IPS-18a (cell line): Measurements from ENCODE around the gene DBN1.

Experiments used
- H3K27ac ChIP-seq: one replicate; pipeline ENCODE4 v1.5.1; 2013; ENCODE audit warnings: low read length
- H3K27me3 ChIP-seq: one replicate; pipeline ENCODE4 v1.6.1; 2013; ENCODE audit warnings: mild to moderate bottlenecking, low read length; ENCODE audit not compliant: control insufficient read depth, insufficient read depth
- H3K36me3 ChIP-seq: one replicate; pipeline ENCODE4 v1.6.1; 2013; ENCODE audit warnings: low read depth, low read length; ENCODE audit not compliant: control insufficient read depth
- H3K4me1 ChIP-seq: one replicate; pipeline ENCODE4 v1.6.1; 2013; ENCODE audit warnings: low read depth, low read length; ENCODE audit not compliant: control insufficient read depth
- H3K4me3 ChIP-seq: one replicate; pipeline ENCODE4 v1.5.1; 2013; ENCODE audit warnings: low read length
- H3K9ac ChIP-seq: one replicate; pipeline ENCODE4 v1.6.1; 2013; ENCODE audit warnings: mild to moderate bottlenecking, low read length, moderate library complexity
- H3K9me3 ChIP-seq: one replicate; pipeline ENCODE4 v1.6.1; 2013; ENCODE audit warnings: low read depth, low read length; ENCODE audit not compliant: control insufficient read depth

Gene DBN1

DNA sequence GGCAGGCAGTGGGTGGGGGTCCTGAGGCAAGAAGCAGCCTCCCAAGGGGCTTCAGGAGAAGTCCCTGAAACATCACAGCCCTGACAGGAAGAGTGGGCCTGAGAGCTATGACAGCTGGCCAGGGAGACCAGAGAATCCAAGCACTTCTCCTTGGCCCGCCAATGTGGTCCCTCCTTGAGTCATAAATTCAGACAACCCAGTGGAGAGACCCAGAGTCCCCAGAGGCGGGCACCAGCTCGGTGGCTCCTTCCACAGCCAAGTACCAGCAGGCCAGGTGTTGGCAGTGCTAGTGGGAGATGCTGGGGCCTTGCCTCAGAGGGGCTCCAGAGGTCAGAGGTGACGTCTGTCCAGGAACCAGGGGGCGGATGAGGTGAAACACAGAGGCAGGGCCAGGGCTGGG is 37.7 kb upstream of the DBN1 start:
- H3K4me3 ChIP-seq: no peak overlapping the region

DNA sequence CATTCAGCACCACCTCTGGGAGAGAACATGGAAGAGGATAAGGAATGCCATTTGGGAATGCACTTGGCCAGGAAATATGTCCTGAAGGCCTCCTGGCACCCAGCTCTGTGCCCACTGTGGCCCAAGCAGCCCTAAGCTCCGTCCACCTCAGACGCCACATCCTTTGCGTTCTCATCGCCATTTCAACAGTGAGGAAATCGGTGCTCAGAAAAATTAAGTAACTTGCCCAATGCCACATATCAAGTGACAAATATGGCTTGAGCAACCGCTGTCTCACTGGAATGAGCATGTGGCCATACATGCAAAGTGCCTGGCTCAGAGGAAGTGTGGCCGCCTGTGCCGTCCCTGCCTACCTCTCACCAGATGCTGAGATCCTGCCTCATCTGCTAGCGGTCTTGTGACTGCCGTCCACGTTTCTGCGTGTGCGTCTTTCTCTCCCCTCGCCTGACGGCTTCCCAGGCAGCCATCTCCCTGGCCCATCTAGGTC is 37.2 kb upstream of the DBN1 start:
- no peaks in the 10 kb centered on the region for H3K9me3 ChIP-seq
- peaks cover 54% of the 10 kb centered on the region for H3K36me3 ChIP-seq
- H3K9ac ChIP-seq: no peak overlapping the region
- H3K27ac ChIP-seq: no peak overlapping the region
- no peaks in the 10 kb centered on the region for H3K27me3 ChIP-seq
- H3K4me3 ChIP-seq: no peak overlapping the region
- no peaks in the 10 kb centered on the region for H3K4me1 ChIP-seq

More for the DNA sequence above, 37.7 kb upstream of the DBN1 start:
- Histone ChIP-seq H3K9ac (no peak overlapping the region), H3K36me3 (peaks cover 58% of the 10 kb centered on the region), H3K4me1 (peaks cover 4% of the 10 kb centered on the region), H3K9me3 (no peaks in the 10 kb centered on the region), H3K27ac (no peak overlapping the region), H3K27me3 (no peaks in the 10 kb centered on the region)

DNA sequence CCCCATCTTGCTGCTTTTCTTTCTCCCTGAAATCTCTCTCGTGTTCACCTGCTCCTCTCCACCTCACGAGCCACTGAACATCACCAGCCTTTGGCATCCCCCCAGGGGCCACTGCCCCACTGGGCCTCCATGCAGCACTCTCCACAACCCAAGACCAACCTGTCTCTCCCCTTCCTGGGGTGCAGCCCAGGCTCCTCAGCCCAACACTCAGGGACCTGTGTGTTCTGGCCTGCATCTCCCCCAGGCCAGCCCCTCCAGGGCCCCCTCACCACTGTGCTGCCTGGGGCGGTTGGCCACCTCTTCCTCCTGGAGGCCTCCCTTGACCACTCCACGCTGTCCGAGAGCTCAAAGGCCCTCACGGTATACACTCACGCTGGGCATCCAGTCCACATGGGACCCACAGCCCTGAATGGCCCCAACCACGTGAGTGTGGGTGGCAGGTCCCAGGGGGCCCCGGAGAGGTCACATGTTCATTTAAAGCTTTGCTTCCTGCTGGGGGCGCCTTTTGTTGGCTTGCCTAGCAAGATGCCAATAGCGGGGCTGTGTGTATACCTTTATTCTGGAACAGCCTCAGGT is 36.6 kb upstream of the DBN1 start:
- Histone ChIP-seq H3K36me3 (peaks cover 49% of the 10 kb centered on the region), H3K4me3 (no peak overlapping the region)

DNA sequence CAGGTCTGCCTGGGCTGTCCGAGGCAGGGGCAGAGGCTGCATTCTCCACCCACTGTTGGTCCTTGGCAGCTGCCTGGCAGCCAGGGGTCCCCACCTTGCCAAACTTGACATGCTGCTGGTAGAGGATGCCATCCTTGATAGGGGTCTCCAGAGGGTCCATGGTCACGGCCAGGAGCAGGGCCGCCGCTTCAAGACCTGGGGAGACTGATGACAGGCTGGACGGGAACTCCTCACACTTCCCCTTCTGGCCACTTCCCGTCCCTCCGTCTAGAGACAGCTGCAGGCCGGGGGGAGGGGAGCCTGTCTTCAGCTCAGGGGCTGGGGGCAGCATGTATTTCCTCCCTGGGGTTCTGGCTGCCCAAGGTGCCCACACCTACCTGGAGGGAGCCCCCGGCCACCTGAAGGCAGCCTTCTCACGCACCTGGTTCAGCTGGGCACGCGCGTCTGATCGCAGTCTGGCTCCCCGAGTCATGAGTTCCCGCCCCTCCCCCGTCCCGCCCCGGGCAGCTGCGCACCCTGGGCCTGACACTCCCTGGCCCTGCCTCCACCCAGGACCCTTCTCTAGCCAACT is 36.0 kb upstream of the DBN1 start, which contains the start of gene DOK3:
Gene DOK3 (minus strand): TSS at position 446 of the 571 bp plus-strand sequence. CDS start 286 bp downstream, at position 160.
- no peaks in the 10 kb centered on the region for H3K9me3 ChIP-seq
- no peak within 1 kb of the TSS for H3K4me3 ChIP-seq
- no peaks in the 10 kb centered on the region for H3K27me3 ChIP-seq
- H3K36me3 ChIP-seq: peaks cover 43% of the 10 kb centered on the region
- no peak within 1 kb of the TSS for H3K27ac ChIP-seq
- H3K4me1 ChIP-seq: no peaks in the 10 kb centered on the region
- H3K9ac ChIP-seq: no peak within 1 kb of the TSS

More for the DNA sequence above, 36.6 kb upstream of the DBN1 start:
- H3K27ac ChIP-seq: no peak overlapping the region
- no peak overlapping the region for H3K9ac ChIP-seq
- no peaks in the 10 kb centered on the region for H3K4me1 ChIP-seq
- no peaks in the 10 kb centered on the region for H3K9me3 ChIP-seq
- no peaks in the 10 kb centered on the region for H3K27me3 ChIP-seq

DNA sequence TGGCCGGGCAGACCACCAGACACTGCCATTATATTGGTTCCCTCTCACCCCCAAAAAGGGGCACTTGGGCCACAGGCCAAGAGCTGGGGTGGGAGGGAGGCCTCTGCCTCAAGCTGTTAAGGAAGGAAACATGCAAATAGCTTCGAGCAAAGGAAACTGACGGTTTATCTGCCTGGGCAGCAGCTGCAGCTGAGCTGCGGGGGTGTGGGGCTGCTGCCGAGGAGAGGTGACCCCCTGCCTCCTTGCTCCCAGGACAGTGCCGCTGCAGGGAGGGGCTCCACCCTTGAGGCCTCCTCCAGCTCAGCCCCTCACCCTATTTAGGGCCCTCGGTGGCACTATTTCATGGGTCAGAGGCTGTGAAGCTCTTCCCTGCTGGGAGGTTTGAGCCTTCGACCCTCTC is 35.4 kb upstream of the DBN1 start:
- H3K27me3 ChIP-seq: no peaks in the 10 kb centered on the region

DNA sequence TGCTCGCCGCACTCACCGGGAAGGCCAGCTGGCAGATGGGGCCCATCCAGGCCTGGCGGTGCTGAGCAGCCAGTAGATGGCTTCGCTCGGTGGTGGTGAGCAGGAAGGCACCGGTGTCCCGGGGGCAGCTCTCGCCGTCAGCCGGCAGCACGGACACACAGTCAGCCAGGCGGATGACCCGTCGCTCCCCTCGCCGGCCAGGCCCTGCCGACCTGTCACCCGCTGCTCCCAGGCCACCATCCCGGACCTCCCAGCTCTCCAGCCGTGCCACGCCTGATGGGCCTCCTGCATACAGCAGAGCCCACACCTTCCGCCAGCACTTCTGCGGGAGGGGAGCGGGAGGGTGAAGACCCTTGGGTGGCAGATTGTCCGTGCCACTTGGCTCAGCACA is 34.8 kb upstream of the DBN1 start:
- no peaks in the 10 kb centered on the region for H3K27me3 ChIP-seq
- no peaks in the 10 kb centered on the region for H3K4me1 ChIP-seq
- H3K27ac ChIP-seq: no peak overlapping the region
- H3K9ac ChIP-seq: no peak overlapping the region
- H3K4me3 ChIP-seq: no peak overlapping the region
- peaks cover 31% of the 10 kb centered on the region for H3K36me3 ChIP-seq
- no peaks in the 10 kb centered on the region for H3K9me3 ChIP-seq

More for the DNA sequence above, 35.4 kb upstream of the DBN1 start:
- H3K9me3 ChIP-seq: no peaks in the 10 kb centered on the region
- H3K36me3 ChIP-seq: peaks cover 37% of the 10 kb centered on the region
- H3K4me1 ChIP-seq: no peaks in the 10 kb centered on the region
- no peak overlapping the region for H3K9ac ChIP-seq
- H3K4me3 ChIP-seq: no peak overlapping the region
- no peak overlapping the region for H3K27ac ChIP-seq

DNA sequence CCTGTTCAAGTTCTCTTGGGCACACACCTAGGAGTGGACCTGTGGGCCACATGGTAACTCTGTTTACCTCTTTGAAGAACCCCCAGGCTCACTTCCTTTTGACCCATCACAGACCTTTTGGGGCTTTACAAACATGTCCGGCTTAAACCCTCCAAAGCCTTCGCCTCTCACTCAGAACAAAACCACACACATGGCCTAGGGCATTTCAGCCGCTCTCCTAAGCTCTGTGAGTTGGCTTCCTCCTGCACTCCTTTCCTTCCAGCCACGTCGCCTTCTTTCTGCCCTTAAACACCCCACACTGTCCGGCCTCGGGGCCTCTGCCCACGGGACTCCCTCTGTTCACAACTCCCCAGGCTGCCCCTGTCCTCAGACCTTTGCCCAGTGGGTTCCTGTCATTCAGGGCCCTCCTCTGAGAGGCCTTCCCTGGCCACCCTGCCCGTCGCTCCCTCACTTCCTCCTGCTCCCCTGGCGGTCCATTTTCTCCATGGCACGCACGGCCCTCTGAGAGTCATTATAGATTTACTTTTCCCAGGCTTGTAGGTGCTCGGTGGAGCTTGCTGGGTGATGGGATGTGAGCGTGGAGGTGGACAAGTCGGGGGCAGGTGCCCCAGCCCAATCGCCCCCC is 34.3 kb upstream of the DBN1 start:
- no peaks in the 10 kb centered on the region for H3K9me3 ChIP-seq
- no peak overlapping the region for H3K4me3 ChIP-seq
- no peak overlapping the region for H3K9ac ChIP-seq
- no peak overlapping the region for H3K27ac ChIP-seq
- H3K36me3 ChIP-seq: peaks cover 26% of the 10 kb centered on the region
- no peaks in the 10 kb centered on the region for H3K4me1 ChIP-seq
- no peaks in the 10 kb centered on the region for H3K27me3 ChIP-seq

DNA sequence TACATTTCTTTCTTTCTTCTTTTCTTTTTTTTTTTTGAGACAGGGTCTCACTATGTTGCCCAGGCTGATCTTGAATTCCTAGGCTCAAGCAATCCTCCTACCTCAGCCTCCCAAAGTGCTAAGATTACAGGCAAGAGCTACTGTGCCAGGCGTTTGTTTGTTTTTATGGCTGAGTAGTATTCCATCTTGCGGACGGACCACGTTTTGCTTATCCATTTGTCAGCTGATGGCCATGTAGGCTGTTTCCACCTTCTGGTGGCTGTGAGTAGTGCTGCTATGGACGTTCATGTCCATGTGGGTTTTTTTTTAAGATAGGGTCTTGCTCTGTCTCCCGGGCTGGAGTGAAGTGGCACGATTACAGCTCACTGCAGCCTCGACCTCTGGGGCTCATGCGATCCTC is 33.7 kb upstream of the DBN1 start:
- Histone ChIP-seq H3K4me3 (no peak overlapping the region), H3K9ac (no peak overlapping the region), H3K36me3 (peaks cover 21% of the 10 kb centered on the region), H3K4me1 (no peaks in the 10 kb centered on the region), H3K27ac (no peak overlapping the region), H3K27me3 (no peaks in the 10 kb centered on the region), H3K9me3 (no peaks in the 10 kb centered on the region)

DNA sequence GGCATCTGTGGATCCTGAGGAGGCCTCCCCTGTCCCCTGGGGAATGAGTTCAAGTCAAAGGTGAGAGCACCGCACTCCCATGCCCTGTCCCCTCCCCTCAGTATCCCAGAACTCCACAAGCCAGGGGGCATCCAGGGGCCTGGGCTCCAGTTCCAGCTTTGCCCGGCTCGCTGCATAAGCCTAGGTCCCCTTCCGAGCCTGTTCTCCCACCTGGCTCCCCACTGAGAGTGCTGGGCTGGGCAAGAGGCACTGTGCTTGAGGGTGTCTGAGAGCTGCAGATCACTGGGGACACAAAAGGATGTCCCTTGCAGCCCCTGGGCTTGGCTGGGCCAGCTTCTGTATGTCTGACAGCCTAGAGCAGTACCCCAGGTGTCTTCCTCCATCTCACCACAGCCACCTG is 31.6 kb upstream of the DBN1 start:
- H3K9ac ChIP-seq: no peak overlapping the region
- H3K27me3 ChIP-seq: no peaks in the 10 kb centered on the region
- H3K4me1 ChIP-seq: peaks cover 10% of the 10 kb centered on the region
- H3K36me3 ChIP-seq: no peaks in the 10 kb centered on the region
- H3K27ac ChIP-seq: no peak overlapping the region
- H3K9me3 ChIP-seq: no peaks in the 10 kb centered on the region
- no peak overlapping the region for H3K4me3 ChIP-seq

DNA sequence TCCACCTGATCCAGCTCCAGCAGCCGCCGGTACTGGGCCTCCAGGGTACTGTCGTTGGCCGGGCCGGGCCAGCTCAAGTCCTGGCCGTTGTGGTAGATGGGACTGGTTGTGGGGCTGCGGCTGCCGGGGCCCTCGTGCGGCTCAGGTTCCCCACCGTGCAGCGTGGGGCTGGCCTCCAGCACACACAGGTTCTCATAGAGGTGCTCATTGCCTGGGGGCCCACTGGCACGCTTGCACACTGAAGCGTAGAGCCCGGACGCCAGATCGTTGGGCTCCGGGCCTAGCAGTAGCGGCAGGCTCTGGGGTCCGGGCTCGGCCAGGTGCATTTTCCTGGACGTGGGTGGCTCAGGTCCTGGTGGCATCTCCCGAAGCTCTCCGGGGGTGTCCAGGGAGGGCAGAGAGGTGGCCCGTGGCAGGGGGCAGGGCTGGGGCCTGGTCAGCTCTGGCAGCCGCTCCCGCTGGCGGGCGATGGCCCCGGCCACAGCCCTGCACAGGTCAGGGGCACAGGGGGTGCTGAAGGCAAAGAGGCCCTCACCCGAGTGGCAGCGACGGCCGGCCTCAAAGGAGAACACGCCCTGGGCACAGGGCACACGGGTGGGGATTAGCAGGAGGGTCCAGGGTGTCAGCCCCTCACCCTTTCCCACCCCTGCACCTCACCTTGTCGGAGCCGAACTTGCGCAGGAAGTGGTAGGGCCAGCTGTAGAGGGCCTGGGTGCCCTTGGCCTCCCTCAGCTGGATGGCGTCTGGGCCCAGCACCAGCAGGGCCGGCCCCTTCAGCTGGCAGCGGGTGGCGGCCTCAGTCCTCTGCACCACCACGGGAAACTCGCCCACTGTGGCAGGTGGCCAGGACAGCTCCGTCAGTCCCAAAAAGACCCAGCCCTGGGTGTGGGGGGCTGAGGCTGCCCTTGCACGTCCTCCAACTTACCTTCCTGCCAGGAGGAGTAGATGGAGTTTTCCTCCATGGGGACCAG is 30.9 kb upstream of the DBN1 start:
- Histone ChIP-seq H3K27me3 (peaks cover 6% of the 10 kb centered on the region), H3K36me3 (no peaks in the 10 kb centered on the region), H3K4me3 (no peak overlapping the region), H3K9ac (no peak overlapping the region), H3K27ac (no peak overlapping the region), H3K4me1 (peaks cover 10% of the 10 kb centered on the region), H3K9me3 (no peaks in the 10 kb centered on the region)

DNA sequence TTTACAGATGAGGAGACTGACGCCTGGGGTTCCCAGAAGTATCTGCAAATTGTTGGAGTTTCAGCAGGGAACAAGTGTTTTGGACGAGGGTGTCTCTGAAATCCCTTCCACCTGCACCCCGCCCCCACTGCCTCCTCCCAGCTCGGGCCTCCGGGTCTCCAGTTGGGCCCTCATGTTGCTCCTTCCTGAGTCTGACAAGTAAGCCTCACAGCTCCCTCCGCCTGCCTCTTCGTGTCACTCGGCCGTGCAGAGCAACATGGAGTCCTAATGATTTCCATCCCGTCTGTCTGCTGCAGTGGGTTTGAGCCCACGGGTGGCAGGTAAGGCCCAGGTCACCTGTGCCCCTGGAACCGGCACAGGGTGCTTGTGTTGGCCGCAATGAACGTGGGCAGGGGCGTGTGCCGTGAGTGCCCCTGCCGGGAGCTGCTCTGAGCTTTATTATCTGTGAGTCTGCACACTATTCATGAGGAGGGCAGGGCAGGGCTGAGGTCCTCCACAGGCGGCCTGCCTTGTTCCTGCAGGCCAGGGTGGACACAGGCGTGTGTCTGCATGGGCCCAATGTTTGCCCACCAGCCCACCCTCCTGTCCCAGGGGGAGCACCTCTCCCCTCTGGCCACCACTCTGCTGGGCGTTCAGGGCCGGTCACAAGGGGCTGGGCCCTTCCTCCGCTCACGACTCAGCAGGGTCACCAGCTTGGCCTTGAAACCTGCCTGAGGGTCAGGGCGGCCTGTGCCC is 30.1 kb upstream of the DBN1 start:
- Histone ChIP-seq H3K4me3 (no peak overlapping the region), H3K27ac (no peak overlapping the region), H3K9me3 (no peaks in the 10 kb centered on the region), H3K4me1 (peaks cover 14% of the 10 kb centered on the region), H3K9ac (no peak overlapping the region), H3K27me3 (peaks cover 15% of the 10 kb centered on the region), H3K36me3 (no peaks in the 10 kb centered on the region)
